ENCODE measurements around the gene COL4A4. TPM values are rescaled to one million over a fixed set of nuclear protein-coding genes. Genes with fewer than 3 reads are reported as not detected.
A peak's percentile ranks its signal among the peaks of the same experiment; 100 is the strongest.

Gene COL4A4
- total RNA-seq, 1 donor from 2014 or later: not detected

DNA sequence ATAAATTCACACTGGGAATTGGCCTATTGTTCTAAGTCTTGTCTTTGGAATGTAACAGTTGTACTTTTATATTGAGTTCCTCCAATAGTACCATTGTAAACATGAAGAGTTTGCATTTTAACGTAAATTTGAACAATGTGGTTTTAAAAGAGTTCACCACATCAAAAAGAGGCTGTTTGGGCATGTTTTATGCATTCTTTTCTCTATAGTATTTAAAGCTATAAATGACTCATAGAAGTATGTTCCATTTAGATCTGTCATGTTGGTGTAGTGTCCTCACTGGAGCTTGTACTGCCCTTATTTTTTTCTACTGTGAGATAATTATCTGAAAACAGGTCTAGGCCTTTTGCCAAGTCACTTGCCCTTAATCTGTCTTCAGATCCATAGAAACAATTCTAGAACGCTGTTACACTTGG, 186.2 kb downstream of the COL4A4 start:
- no peaks in the 10 kb centered on the region for H3K27me3 Mint-ChIP-seq (ENCODE audit: low read depth)
- H3K27ac Mint-ChIP-seq: no peak overlapping the region
- H3K9me3 Mint-ChIP-seq: no peaks in the 10 kb centered on the region
- intact Hi-C loops (cut with micrococcal nuclease): no loop called here
- no peak overlapping the region for H3K4me3 Mint-ChIP-seq (ENCODE audit: low read depth)
- H3K36me3 Mint-ChIP-seq (ENCODE audit: low read depth): peaks cover 10% of the 10 kb centered on the region
- H3K4me1 Mint-ChIP-seq (ENCODE audit: low read depth): peaks cover 27% of the 10 kb centered on the region
- DNase-seq (ENCODE audit: low spot score): no peak

DNA sequence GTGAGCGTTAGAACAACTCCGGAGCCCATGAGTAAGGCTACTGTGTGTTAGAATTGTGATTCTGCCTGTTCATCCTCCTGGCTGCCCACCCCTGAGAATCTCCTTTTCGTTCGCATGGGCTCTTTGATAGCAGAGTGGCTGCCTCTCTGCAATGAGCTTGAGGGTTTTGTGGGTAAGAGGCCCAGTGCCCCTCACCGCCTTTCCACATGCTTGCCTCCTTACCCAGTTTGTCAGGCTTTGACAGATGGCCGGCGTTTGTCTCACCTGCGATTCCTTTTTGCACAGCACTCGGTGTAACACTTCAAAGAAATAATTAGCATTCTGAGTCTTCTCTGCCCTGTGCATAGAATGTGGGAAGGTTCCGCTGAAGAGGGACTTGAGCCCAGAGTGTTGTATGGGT, 190.2 kb downstream of the COL4A4 start:
- Mint-ChIP-seq H3K9me3 (peaks cover 3% of the 10 kb centered on the region), H3K27ac (no peak overlapping the region), H3K36me3 (ENCODE audit: low read depth) (peaks cover 5% of the 10 kb centered on the region), H3K27me3 (ENCODE audit: low read depth) (no peaks in the 10 kb centered on the region), H3K4me1 (ENCODE audit: low read depth) (peaks cover 36% of the 10 kb centered on the region), H3K4me3 (ENCODE audit: low read depth) (no peak overlapping the region)
- DNase-seq (ENCODE audit: low spot score): no peak
- intact Hi-C loops (cut with micrococcal nuclease): no loop called here

GRCh38 chr2:226971770-226972169, 192.2 kb downstream of the COL4A4 start:
- Mint-ChIP-seq H3K9me3 (peaks cover 3% of the 10 kb centered on the region), H3K4me3 (ENCODE audit: low read depth) (no peak overlapping the region), H3K27me3 (ENCODE audit: low read depth) (no peaks in the 10 kb centered on the region)

GRCh38 chr2:226971084-226971483, 192.9 kb downstream of the COL4A4 start:
- Mint-ChIP-seq H3K27me3 (ENCODE audit: low read depth) (no peaks in the 10 kb centered on the region), H3K4me3 (ENCODE audit: low read depth) (no peak overlapping the region), H3K9me3 (peaks cover 3% of the 10 kb centered on the region), H3K27ac (no peak overlapping the region), H3K4me1 (ENCODE audit: low read depth) (peaks cover 20% of the 10 kb centered on the region), H3K36me3 (ENCODE audit: low read depth) (peaks cover 3% of the 10 kb centered on the region)
- intact Hi-C loops (cut with micrococcal nuclease): no loop called here
- DNase-seq (ENCODE audit: low spot score): no peak

More at GRCh38 chr2:226971770-226972169, 192.2 kb downstream of the COL4A4 start:
- H3K36me3 Mint-ChIP-seq (ENCODE audit: low read depth): peaks cover 5% of the 10 kb centered on the region
- peaks cover 22% of the 10 kb centered on the region for H3K4me1 Mint-ChIP-seq (ENCODE audit: low read depth)
- intact Hi-C loops (cut with micrococcal nuclease): no loop called here
- no peak for DNase-seq (ENCODE audit: low spot score)
- H3K27ac Mint-ChIP-seq: no peak overlapping the region

DNA sequence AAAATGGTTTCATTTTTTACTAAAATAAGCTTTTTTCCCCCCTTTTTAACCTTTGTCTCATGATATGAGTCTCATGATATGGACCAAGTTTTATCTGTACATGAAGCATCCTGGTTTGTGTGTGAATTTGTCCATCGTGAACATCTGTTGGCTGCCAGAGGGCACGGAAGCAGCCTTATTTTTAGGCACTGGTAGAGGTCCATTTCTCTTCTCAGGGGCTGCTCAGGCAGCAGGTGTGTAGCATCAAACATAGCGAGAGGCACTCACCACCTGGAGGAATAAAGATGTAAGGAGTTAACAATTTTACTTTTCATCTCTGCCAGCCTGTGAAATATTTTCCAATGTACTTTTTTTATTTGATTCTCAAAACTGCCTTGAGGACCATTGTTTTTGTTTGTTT, 193.6 kb downstream of the COL4A4 start:
- H3K27ac Mint-ChIP-seq: no peak overlapping the region
- peaks cover 20% of the 10 kb centered on the region for H3K4me1 Mint-ChIP-seq (ENCODE audit: low read depth)
- H3K4me3 Mint-ChIP-seq (ENCODE audit: low read depth): peak overlapping the region; percentile 41
- no peaks in the 10 kb centered on the region for H3K27me3 Mint-ChIP-seq (ENCODE audit: low read depth)
- peaks cover 3% of the 10 kb centered on the region for H3K36me3 Mint-ChIP-seq (ENCODE audit: low read depth)
- no peak for DNase-seq (ENCODE audit: low spot score)
- intact Hi-C loops (cut with micrococcal nuclease): no loop called here
- peaks cover 3% of the 10 kb centered on the region for H3K9me3 Mint-ChIP-seq

DNA sequence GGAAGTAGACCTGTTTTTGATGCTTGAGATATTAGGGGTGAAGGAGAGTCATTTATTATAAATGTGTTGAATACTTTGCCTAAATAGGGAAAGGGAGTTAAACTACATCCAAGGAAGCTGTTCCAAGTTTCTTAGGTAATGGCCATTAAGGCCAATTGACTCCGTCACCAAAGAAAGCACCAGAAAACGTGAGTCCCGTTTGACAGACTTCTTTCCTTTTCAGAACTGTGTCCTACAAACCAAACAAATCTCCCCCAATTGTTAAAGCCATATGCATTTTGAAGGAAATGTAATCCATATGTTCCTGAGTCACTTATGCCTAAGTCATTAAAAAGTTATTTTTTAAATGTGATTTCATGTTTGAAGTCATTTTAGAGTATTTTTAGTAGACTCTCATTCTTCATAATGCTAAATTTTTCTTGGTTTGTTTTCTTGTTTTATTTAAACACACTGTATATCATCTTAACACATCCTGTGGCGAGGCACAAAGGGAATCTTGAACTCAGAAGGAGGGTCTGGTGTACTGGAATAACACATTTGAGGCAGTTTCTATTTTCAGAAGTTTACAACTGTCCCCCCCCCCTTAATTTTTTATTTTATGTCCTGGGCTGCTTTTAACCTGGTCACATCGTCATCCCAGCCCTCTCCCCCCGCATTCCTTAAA, 194.5 kb downstream of the COL4A4 start:
- peaks cover 20% of the 10 kb centered on the region for H3K4me1 Mint-ChIP-seq (ENCODE audit: low read depth)
- no peak for DNase-seq (ENCODE audit: low spot score)
- no peaks in the 10 kb centered on the region for H3K27me3 Mint-ChIP-seq (ENCODE audit: low read depth)
- H3K9me3 Mint-ChIP-seq: peaks cover 3% of the 10 kb centered on the region
- H3K36me3 Mint-ChIP-seq (ENCODE audit: low read depth): peaks cover 3% of the 10 kb centered on the region
- intact Hi-C loops (cut with micrococcal nuclease): no loop called here
- H3K27ac Mint-ChIP-seq: no peak overlapping the region
- no peak overlapping the region for H3K4me3 Mint-ChIP-seq (ENCODE audit: low read depth)

GRCh38 chr2:226965376-226965775, 198.6 kb downstream of the COL4A4 start:
- Mint-ChIP-seq H3K4me3 (ENCODE audit: low read depth) (no peak overlapping the region), H3K27me3 (ENCODE audit: low read depth) (no peaks in the 10 kb centered on the region), H3K27ac (no peak overlapping the region), H3K9me3 (no peaks in the 10 kb centered on the region), H3K4me1 (ENCODE audit: low read depth) (peaks cover 8% of the 10 kb centered on the region), H3K36me3 (ENCODE audit: low read depth) (no peaks in the 10 kb centered on the region)
- no peak for DNase-seq (ENCODE audit: low spot score)
- intact Hi-C loops (cut with micrococcal nuclease): no loop called here

DNA sequence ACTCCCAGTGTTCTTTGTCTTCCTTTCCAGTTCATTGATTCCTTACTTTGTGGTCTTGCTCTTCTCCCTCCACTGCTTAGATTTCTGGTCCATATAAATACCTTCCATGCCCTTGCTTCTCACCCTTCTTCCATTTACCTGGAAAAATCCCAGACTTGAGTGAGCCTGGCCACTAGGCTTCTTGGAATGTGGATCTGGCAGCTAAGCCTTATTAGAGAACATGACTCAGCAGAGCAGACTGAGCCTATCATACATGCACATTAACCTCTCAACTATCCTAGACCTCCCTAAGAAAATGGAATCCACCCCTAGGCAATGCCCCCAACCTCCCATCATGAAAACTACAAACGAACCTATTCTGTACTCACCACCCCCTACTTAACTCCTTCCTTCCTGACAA, 200.5 kb downstream of the COL4A4 start:
- Mint-ChIP-seq H3K36me3 (ENCODE audit: low read depth) (peaks cover 3% of the 10 kb centered on the region), H3K4me1 (ENCODE audit: low read depth) (no peaks in the 10 kb centered on the region), H3K27me3 (ENCODE audit: low read depth) (no peaks in the 10 kb centered on the region), H3K27ac (no peak overlapping the region), H3K4me3 (ENCODE audit: low read depth) (no peak overlapping the region), H3K9me3 (peaks cover 5% of the 10 kb centered on the region)
- intact Hi-C loops (cut with micrococcal nuclease): no loop called here
- DNase-seq (ENCODE audit: low spot score): no peak

DNA sequence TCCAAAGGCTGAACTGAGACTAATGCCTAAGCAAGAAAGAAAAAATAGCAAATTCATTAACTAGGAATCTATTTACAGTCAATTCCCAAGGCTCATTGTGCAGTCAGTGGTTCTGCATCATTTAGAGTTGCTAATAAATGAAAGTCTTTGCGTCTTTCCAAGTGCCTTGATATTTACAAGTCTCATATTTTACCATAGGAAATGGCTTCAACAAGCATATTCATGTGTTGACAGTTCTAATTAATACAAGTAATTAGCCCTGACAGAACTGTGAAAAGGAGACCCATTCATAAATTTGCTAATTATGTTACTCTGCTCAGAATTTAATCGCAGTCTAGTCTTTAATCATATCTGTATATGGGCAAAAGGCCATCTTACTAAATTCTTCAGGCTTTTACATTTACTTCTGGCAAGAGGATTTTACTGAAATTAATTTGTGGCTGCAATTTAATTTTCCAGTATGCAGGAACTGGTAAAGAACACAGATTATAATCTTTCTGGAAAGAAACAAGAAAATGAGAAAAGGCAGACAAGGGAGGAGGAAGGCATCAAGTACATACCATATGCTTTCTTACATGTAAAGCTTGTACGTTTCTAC, 201.7 kb downstream of the COL4A4 start:
- intact Hi-C loops (cut with micrococcal nuclease): no loop called here
- Mint-ChIP-seq H3K27me3 (ENCODE audit: low read depth) (no peaks in the 10 kb centered on the region), H3K4me1 (ENCODE audit: low read depth) (no peaks in the 10 kb centered on the region), H3K27ac (no peak overlapping the region), H3K9me3 (peaks cover 12% of the 10 kb centered on the region), H3K36me3 (ENCODE audit: low read depth) (peaks cover 3% of the 10 kb centered on the region), H3K4me3 (ENCODE audit: low read depth) (no peak overlapping the region)
- DNase-seq (ENCODE audit: low spot score): no peak

DNA sequence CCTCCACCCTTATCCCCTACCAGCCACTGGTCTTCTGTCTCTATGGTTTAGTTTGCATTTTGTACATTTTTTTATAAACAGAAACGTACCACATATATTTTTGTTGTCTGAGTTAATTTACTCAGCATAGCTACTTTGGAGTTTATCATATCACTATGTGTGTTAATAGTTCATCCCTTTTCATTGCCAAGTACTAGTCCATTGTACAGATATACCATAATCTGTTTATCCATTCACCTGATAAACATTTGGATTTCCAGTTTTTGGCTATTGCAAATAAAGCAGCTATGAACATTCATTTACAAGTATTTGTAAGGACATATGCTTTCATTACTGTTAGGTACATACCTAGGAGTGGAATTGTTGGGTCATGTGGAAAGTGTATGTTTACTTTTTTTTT, 204.6 kb downstream of the COL4A4 start:
- peaks cover 7% of the 10 kb centered on the region for H3K36me3 Mint-ChIP-seq (ENCODE audit: low read depth)
- no peaks in the 10 kb centered on the region for H3K27me3 Mint-ChIP-seq (ENCODE audit: low read depth)
- no peaks in the 10 kb centered on the region for H3K4me1 Mint-ChIP-seq (ENCODE audit: low read depth)
- H3K4me3 Mint-ChIP-seq (ENCODE audit: low read depth): no peak overlapping the region
- H3K9me3 Mint-ChIP-seq: peaks cover 20% of the 10 kb centered on the region
- DNase-seq (ENCODE audit: low spot score): no peak
- intact Hi-C loops (cut with micrococcal nuclease): no loop called here
- H3K27ac Mint-ChIP-seq: no peak overlapping the region

DNA sequence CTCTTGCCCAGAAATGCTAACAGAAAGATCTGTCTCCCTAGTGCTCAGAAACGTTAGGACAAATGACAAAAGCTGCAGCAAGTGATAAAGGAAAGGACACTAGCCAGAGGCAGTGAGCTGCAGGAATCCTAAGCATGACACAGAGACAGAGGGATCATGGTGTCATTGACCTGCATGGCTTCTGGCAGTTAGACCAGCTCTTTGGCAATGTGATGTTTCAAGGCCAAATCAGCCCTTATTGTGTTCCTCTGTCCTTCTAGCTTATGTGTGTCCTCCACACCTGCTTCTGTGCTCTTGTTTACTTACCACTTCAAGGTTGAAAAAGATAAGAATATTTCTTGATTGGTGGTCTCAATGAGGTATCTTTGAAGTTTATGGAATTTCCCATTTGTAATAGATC, 207.3 kb downstream of the COL4A4 start:
- Mint-ChIP-seq H3K9me3 (peaks cover 22% of the 10 kb centered on the region), H3K27ac (no peak overlapping the region)
- no peak for DNase-seq (ENCODE audit: low spot score)

DNA sequence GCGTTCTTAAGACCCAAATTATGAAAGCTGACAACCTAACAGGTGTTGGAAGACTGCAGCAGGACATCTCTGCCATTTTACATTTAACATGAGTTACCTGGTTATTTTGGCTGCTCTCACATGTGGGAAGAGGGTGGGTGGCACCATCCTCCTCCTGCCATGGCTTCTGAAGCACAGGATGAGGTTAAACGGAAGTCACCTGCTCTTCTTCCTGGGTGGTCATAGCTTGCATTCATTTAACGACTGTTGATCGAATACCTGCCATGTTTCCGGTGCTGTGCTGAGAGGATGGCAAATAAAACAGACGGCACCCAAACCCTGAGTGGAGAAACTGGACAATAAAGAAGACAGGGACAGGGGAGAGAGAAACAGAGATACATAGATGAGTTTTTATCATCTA, 210.2 kb downstream of the COL4A4 start:
- H3K36me3 Mint-ChIP-seq (ENCODE audit: low read depth): peaks cover 6% of the 10 kb centered on the region
- no peak overlapping the region for H3K27ac Mint-ChIP-seq
- intact Hi-C loops (cut with micrococcal nuclease): no loop called here
- peaks cover 6% of the 10 kb centered on the region for H3K4me1 Mint-ChIP-seq (ENCODE audit: low read depth)
- DNase-seq (ENCODE audit: low spot score): no peak
- no peak overlapping the region for H3K4me3 Mint-ChIP-seq (ENCODE audit: low read depth)
- peaks cover 18% of the 10 kb centered on the region for H3K9me3 Mint-ChIP-seq
- H3K27me3 Mint-ChIP-seq (ENCODE audit: low read depth): no peaks in the 10 kb centered on the region

More for the DNA sequence above, 207.3 kb downstream of the COL4A4 start:
- intact Hi-C loops (cut with micrococcal nuclease): no loop called here
- Mint-ChIP-seq H3K36me3 (ENCODE audit: low read depth) (peaks cover 8% of the 10 kb centered on the region), H3K4me3 (ENCODE audit: low read depth) (no peak overlapping the region), H3K27me3 (ENCODE audit: low read depth) (no peaks in the 10 kb centered on the region), H3K4me1 (ENCODE audit: low read depth) (peaks cover 6% of the 10 kb centered on the region)

GRCh38 chr2:226953206-226953605, 210.8 kb downstream of the COL4A4 start:
- H3K9me3 Mint-ChIP-seq: peaks cover 15% of the 10 kb centered on the region
- intact Hi-C loops (cut with micrococcal nuclease): no loop called here

More at GRCh38 chr2:226953206-226953605, 210.8 kb downstream of the COL4A4 start:
- H3K27me3 Mint-ChIP-seq (ENCODE audit: low read depth): no peaks in the 10 kb centered on the region
- no peak overlapping the region for H3K4me3 Mint-ChIP-seq (ENCODE audit: low read depth)
- DNase-seq (ENCODE audit: low spot score): no peak
- no peak overlapping the region for H3K27ac Mint-ChIP-seq
- H3K4me1 Mint-ChIP-seq (ENCODE audit: low read depth): peaks cover 6% of the 10 kb centered on the region
- H3K36me3 Mint-ChIP-seq (ENCODE audit: low read depth): peaks cover 6% of the 10 kb centered on the region

All from activated T-helper 2 cell treated with anti-CD3 and anti-CD28 coated beads, Interferon-gamma antibody, Interleukin-2, Interleukin-4, amounts not matched to agents 10 μg/mL and 5 μg/mL and 100 μg/mL, durations not matched to agents 14 hours and 24 hours and 36 hours (primary cell).